ENCODE measurements around the gene ATP5ME.
"Not testable (repeated sequence)": the region's sequence is repeated elsewhere in the genome, so short reads cannot be mapped to it uniquely, and the experiment has no call there.

The ATP5ME gene

GRCh38 chr4:657338-657833 lies 16.7 kb downstream of the ATP5ME start:
- in situ Hi-C loops (cut with MboI; ENCODE audit: low sequenced_read_pairs): no loop called here

- in situ Hi-C loops (cut with MboI; ENCODE audit: low sequenced_read_pairs): no loop called here
Measured at GRCh38 chr4:656436-657337, 17.4 kb downstream of the ATP5ME start.

- in situ Hi-C loops (cut with MboI; ENCODE audit: low sequenced_read_pairs): no loop called here
Measured at GRCh38 chr4:655464-656151, 18.5 kb downstream of the ATP5ME start.

- in situ Hi-C loops (cut with MboI; ENCODE audit: low sequenced_read_pairs): no loop called here
Measured at GRCh38 chr4:654871-655463, 19.1 kb downstream of the ATP5ME start.

- in situ Hi-C loops (cut with MboI; ENCODE audit: low sequenced_read_pairs): no loop called here
Measured at GRCh38 chr4:654503-654845, 19.6 kb downstream of the ATP5ME start.

GRCh38 chr4:653831-654502 lies 20.1 kb downstream of the ATP5ME start:
- in situ Hi-C loops (cut with MboI; ENCODE audit: low sequenced_read_pairs): no loop called here

- in situ Hi-C loops (cut with MboI; ENCODE audit: low sequenced_read_pairs): no loop called here
Measured at GRCh38 chr4:653080-653821, 20.8 kb downstream of the ATP5ME start.

- in situ Hi-C loops (cut with MboI; ENCODE audit: low sequenced_read_pairs): no loop called here
Measured at GRCh38 chr4:651884-652642, 22.0 kb downstream of the ATP5ME start.

- in situ Hi-C loops (cut with MboI; ENCODE audit: low sequenced_read_pairs): no loop called here
Measured at GRCh38 chr4:650951-651883, 22.9 kb downstream of the ATP5ME start.

GRCh38 chr4:650461-650860 lies 23.6 kb downstream of the ATP5ME start:
- in situ Hi-C loops (cut with MboI; ENCODE audit: low sequenced_read_pairs): no loop called here

- in situ Hi-C loops (cut with MboI; ENCODE audit: low sequenced_read_pairs): no loop called here
Measured at GRCh38 chr4:649751-650310, 24.2 kb downstream of the ATP5ME start.

GRCh38 chr4:649293-649625 lies 24.8 kb downstream of the ATP5ME start:
- in situ Hi-C loops (cut with MboI; ENCODE audit: low sequenced_read_pairs): no loop called here

GRCh38 chr4:648579-649292 lies 25.3 kb downstream of the ATP5ME start:
- in situ Hi-C loops (cut with MboI; ENCODE audit: low sequenced_read_pairs): no loop called here

- in situ Hi-C loops (cut with MboI; ENCODE audit: low sequenced_read_pairs): no loop called here
Measured at GRCh38 chr4:647481-647880, 26.6 kb downstream of the ATP5ME start.

- in situ Hi-C loops (cut with MboI; ENCODE audit: low sequenced_read_pairs): no loop called here
Measured at GRCh38 chr4:646460-646859, 27.6 kb downstream of the ATP5ME start.

- in situ Hi-C loops (cut with MboI; ENCODE audit: low sequenced_read_pairs): not testable (repeated sequence)
Measured at GRCh38 chr4:642366-642765, 31.7 kb downstream of the ATP5ME start.

GRCh38 chr4:637536-638280 lies 36.4 kb downstream of the ATP5ME start:
- in situ Hi-C loops (cut with MboI; ENCODE audit: low sequenced_read_pairs): no loop called here

Measured in HL-60/S4 treated with retinoic acid at 250 ng/mL for 4 days and 3 days (cell line).